ENCODE results near the gene IL3. TPM values are rescaled to one million over a fixed set of nuclear protein-coding genes. Genes with fewer than 3 reads are reported as not detected.

Gene IL3
- total RNA-seq, 6 experiments from 2014 or later, result not detected

- no peaks in the 10 kb centered on the region for H3K9me3 Mint-ChIP-seq
- no peak overlapping the region for H3K4me3 Mint-ChIP-seq
- peaks cover 1% of the 10 kb centered on the region for H3K27me3 Mint-ChIP-seq (ENCODE audit: insufficient read depth)
- no peak overlapping the region for H3K27ac Mint-ChIP-seq
- no peaks in the 10 kb centered on the region for H3K36me3 Mint-ChIP-seq (ENCODE audit: low read depth)
- peaks cover 39% of the 10 kb centered on the region for H3K4me1 Mint-ChIP-seq (ENCODE audit: low read depth)
- TF ChIP-seq CTCF (IDR thresholded peaks at IDR 0.05), result no peak
- no peak for DNase-seq
Measured at GRCh38 chr5:132072528-132072927, 12.1 kb downstream of the IL3 start.

GRCh38 chr5:132073231-132074013, 13.0 kb downstream of the IL3 start, which contains the start of gene CSF2:
CSF2 (plus strand) TSS chr5:132073789; CDS start chr5:132073824, 35 bp downstream.
- H3K36me3 Mint-ChIP-seq (ENCODE audit: low read depth), result no peaks in the 10 kb centered on the region
- peaks cover 39% of the 10 kb centered on the region for H3K4me1 Mint-ChIP-seq (ENCODE audit: low read depth)
- peak; percentile 32 for DNase-seq
- TF ChIP-seq CTCF (IDR thresholded peaks at IDR 0.05), result no peak
- no peaks in the 10 kb centered on the region for H3K9me3 Mint-ChIP-seq
- peaks cover 1% of the 10 kb centered on the region for H3K27me3 Mint-ChIP-seq (ENCODE audit: insufficient read depth)
- no peak within 1 kb of the TSS for H3K27ac Mint-ChIP-seq
- H3K4me3 Mint-ChIP-seq, result no peak within 1 kb of the TSS

- no peak for TF ChIP-seq CTCF (IDR thresholded peaks at IDR 0.05)
- no peak for DNase-seq
- peaks cover 39% of the 10 kb centered on the region for H3K4me1 Mint-ChIP-seq (ENCODE audit: low read depth)
- no peaks in the 10 kb centered on the region for H3K36me3 Mint-ChIP-seq (ENCODE audit: low read depth)
- peaks cover 1% of the 10 kb centered on the region for H3K27me3 Mint-ChIP-seq (ENCODE audit: insufficient read depth)
- no peaks in the 10 kb centered on the region for H3K9me3 Mint-ChIP-seq
- H3K27ac Mint-ChIP-seq, result no peak overlapping the region
- no peak overlapping the region for H3K4me3 Mint-ChIP-seq
Measured at GRCh38 chr5:132074091-132074771, 13.8 kb downstream of the IL3 start.

- no peak for TF ChIP-seq CTCF (IDR thresholded peaks at IDR 0.05)
- DNase-seq, result no peak
- Mint-ChIP-seq H3K4me1 (ENCODE audit: low read depth) (peaks cover 39% of the 10 kb centered on the region), H3K27me3 (ENCODE audit: insufficient read depth) (peaks cover 1% of the 10 kb centered on the region), H3K9me3 (no peaks in the 10 kb centered on the region), H3K4me3 (no peak overlapping the region), H3K36me3 (ENCODE audit: low read depth) (no peaks in the 10 kb centered on the region), H3K27ac (no peak overlapping the region)
Measured at GRCh38 chr5:132074772-132075718, 14.6 kb downstream of the IL3 start.

GRCh38 chr5:132075719-132076077, 15.2 kb downstream of the IL3 start:
- no peak overlapping the region for H3K27ac Mint-ChIP-seq
- no peaks in the 10 kb centered on the region for H3K9me3 Mint-ChIP-seq
- H3K36me3 Mint-ChIP-seq (ENCODE audit: low read depth), result no peaks in the 10 kb centered on the region
- TF ChIP-seq CTCF (IDR thresholded peaks at IDR 0.05), result no peak
- peaks cover 1% of the 10 kb centered on the region for H3K27me3 Mint-ChIP-seq (ENCODE audit: insufficient read depth)
- DNase-seq, result no peak
- peaks cover 36% of the 10 kb centered on the region for H3K4me1 Mint-ChIP-seq (ENCODE audit: low read depth)
- no peak overlapping the region for H3K4me3 Mint-ChIP-seq

Measured in HFFc6 (cell line).